ENCODE results near the gene MIX23.
A peak's percentile ranks its signal among the peaks of the same experiment; 100 is the strongest.
"Not testable (repeated sequence)": the region's sequence is repeated elsewhere in the genome, so short reads cannot be mapped to it uniquely, and the experiment has no call there.

The MIX23 gene

DNA sequence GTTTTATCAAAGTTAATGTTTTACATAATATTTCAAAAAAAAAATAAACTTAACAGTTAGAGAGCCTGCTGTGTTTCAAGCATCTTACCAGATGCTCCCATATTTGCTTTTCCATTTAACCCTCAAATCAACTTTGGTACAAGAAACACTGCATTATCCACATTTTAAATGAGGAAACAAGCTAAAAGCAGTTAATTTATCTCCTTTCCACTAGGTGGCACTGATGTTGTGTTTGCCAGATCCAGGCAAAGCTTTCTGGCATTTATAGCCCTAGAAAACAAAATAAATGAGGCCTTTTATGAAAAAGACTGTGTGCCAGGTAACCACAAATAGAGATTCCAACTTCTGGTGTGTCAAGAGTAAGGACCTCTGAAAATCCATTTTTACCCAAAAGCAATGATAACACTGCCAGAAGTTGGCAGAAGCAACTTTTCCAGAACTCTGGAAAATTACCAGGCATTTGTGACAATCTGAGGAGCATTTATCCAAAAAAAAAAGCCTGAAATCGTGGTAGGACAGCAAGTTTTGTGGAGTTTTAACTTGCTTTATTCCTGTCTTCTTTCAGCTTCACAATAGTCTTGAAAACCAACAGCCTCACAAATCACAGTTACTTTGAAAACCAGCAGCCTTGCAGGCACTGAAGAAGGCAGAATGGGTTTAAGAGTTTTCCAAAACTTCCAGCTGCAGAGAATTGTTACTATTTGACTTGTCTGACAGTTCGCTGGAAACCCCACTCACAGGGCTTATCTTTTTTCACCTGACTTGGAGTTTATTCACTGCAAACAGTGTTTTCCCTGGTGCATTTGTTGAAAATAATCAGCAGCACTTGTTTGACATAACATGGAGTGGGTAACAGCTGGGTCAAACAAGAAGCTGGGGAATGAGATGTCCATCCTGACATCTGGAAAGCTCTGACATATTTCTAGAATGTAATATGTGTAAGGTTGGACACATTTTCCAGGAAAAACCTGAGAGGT lies 10.1 kb upstream of the MIX23 start:
- DNase-seq (ENCODE audit: low read depth): no peak

- DNase-seq (ENCODE audit: low read depth): no peak
Measured at GRCh38 chr3:122391681-122392446, 8.8 kb upstream of the MIX23 start.

DNA sequence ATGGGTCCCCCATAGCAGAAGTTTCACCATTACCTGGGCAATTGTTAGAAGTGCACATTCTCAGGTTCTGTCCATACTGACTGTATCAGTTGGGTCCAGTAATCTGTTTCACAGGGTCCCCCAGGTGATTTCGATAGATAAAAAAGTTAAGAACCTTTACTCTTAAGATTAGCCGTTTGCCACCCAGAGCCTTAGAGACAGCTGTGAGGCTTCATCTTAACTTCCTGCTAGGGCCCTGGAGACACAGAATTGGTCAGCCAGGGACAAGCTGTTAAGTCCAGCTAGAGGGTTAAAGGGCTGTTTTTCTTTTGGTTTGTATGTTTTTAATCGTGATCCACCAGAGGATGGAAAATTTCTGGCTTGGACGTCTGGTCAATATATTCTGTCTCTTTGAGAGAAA lies 7.6 kb upstream of the MIX23 start:
- no peak for DNase-seq (ENCODE audit: low read depth)

DNA sequence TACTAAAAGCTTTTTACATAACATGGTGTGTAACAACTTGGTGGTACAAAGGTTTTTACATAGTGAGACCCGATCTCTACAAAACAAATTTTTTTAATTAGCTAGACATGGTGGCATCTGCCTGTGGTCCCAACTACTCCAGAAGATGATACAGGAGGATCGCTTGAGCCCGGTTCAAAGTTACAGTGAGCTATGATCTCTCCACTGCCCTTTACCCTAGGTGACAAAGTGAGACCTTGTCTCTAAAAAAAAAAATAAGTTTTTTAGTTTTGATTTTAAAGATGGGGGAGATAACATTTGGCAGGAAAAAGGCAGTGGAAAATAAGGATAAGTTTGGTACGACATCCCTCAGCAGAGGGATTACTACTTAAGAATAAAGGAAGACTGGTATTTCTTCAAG lies 6.9 kb upstream of the MIX23 start:
- DNase-seq (ENCODE audit: low read depth): no peak

DNA sequence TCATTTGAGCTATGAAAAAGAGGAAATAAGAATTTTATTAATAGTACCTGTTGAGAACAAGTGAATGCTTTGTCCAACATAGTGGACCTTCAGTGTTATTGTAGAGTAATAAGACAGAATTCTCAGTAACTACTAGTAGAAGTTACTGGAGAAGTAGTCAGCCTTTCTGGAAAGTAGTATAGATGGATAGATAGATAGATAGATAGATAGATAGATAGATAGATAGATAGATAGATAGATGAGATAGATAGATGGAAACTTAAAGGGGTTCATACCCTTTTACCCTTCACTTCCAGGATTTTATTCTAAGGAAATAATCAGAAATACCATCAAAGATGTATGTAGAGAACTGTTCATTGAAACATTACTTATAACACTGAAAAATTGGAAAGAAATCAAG lies 6.2 kb upstream of the MIX23 start:
- DNase-seq (ENCODE audit: low read depth): no peak

GRCh38 chr3:122387709-122388108 lies 4.7 kb upstream of the MIX23 start:
- DNase-seq (ENCODE audit: low read depth): no peak

GRCh38 chr3:122383771-122384697 lies 1.0 kb upstream of the MIX23 start, which contains the start of gene FAM162A:
FAM162A (plus strand) TSS chr3:122384182; CDS start chr3:122384266, 84 bp downstream.
- peak; percentile 89 for DNase-seq (ENCODE audit: low read depth)

- DNase-seq (ENCODE audit: low read depth): no peak
Measured at GRCh38 chr3:122377975-122378374, 5.1 kb downstream of the MIX23 start.

GRCh38 chr3:122374034-122374433 lies 9.0 kb downstream of the MIX23 start:
- no peak for DNase-seq (ENCODE audit: low read depth)

DNA sequence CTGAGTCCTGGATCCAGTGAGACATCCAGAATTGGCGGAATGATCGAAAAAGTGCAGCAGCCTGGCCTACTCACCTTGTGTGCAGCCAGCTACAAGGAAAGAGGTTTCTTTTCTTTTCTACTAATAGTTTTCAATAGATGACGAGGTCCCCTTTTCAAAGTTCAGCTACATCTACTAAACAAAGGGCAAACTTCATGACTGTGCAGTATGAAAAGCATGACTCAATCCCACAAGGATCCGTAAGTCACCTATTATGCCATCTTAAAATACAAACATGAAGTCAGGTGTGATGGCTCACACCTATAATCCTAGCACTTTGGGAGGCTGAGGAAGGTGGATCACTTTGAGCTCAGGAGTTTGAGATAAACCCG lies 16.7 kb downstream of the MIX23 start:
- no peak for DNase-seq (ENCODE audit: low read depth)

GRCh38 chr3:122365582-122366378 lies 17.3 kb downstream of the MIX23 start:
- DNase-seq (ENCODE audit: low read depth): not testable (repeated sequence)

DNA sequence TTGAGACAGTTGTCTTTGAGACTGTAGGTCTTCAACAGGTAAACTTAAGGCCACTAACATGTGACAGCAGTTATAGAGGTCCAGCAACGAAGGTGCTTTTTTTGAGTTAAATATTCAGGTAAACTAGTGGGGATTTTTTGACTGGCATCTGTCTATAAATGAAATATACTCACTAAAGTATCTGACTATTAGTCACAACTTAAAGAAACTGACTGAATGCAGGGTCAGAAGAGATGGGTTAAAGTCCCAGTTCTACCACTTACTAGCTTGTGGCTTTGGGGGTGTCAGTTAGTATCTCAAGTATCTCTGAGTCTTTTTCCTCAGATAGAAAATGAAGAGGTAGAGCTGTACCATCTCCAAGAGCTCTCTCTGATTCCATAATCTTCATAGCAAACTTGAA lies 18.0 kb downstream of the MIX23 start:
- no peak for DNase-seq (ENCODE audit: low read depth)

DNA sequence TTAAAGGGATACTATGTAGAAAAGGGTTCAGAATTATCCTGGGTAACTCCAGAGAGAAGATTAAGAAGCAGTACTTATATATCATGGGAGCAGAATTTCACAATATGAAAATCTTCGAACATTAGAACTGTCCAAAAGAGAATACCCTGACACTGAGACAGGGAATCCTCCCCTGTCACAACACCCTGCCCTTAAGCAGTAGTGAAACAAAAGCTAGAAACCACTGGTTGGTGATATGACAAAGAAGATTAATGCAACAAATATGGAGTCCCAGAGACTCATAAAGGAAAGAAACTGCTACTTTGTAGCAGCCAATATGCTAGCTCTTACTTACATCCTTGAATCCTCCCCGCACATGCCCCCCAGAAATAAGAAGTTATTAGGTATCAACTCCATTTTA lies 18.5 kb downstream of the MIX23 start:
- DNase-seq (ENCODE audit: low read depth): no peak

DNA sequence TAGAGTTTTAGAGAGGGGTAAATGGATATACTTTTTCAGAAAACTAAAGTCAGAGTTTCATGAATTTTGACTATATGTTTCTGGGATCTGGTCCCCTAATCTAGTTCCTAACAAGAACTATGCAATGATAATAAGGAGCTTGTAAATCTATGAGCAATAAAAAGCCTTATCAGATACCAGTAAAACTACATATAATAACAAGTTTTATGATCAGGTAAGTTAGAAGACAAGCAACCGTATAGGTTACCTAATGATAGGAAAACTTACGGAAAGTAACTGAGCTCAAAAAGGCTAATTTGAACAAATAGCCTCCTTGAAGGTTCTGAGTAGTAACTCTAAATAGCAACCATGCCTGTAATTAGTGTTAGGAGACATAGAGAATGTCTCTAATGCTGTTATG lies 21.0 kb downstream of the MIX23 start:
- no peak for DNase-seq (ENCODE audit: low read depth)

- no peak for DNase-seq (ENCODE audit: low read depth)
Measured at GRCh38 chr3:122358703-122359032, 24.4 kb downstream of the MIX23 start.

- no peak for DNase-seq (ENCODE audit: low read depth)
Measured at GRCh38 chr3:122357828-122358702, 25.0 kb downstream of the MIX23 start.

DNA sequence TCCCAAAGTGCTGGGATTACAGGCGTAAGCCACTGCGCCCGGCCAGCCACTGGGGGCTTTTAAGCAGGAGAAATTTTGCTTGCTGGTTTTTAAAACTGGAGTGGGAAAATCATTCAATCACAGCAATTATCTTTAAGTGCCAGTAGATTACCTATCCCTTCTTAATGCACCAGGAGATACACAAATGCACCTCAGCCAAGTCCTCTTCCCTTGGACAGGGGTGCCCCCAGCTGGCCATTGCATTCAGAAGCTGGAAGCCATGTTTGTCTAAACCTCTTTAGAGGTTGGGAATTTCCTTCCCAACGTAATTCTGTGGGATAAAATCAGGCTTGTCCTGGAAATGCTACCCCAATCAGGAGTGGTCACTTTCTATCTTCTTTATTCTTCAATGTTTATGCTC lies 26.6 kb downstream of the MIX23 start:
- no peak for DNase-seq (ENCODE audit: low read depth)

GRCh38 chr3:122355612-122356011 lies 27.4 kb downstream of the MIX23 start:
- no peak for DNase-seq (ENCODE audit: low read depth)

- no peak for DNase-seq (ENCODE audit: low read depth)
Measured at GRCh38 chr3:122353893-122354401, 29.1 kb downstream of the MIX23 start.

- DNase-seq (ENCODE audit: low read depth): no peak
Measured at GRCh38 chr3:122353215-122353614, 29.8 kb downstream of the MIX23 start.
